Measurements from ENCODE around the gene EHMT2.

DNA sequence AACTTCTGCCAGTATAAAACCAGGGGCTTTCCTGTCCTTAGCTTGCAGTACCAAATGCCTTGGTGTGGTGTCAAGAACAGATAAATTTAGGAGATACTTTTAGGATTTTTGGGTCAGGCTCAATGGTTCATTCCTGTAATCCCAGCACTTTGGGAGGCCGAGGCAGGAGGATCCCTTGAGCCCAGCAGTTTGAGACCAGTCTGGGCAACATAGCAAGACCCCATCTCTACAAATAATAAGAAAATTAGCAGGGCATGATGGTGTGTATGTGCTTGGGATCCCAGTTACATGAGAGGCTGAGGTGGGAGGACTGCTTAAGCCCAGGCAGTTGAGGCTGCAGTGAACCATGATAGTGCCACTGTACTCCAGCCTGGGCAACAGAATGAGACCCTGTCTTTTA is 7.5 kb upstream of the EHMT2 start:
- TF ChIP-seq EZH2 (conservative IDR thresholded peaks at IDR 0.05; ENCODE audit: low read depth, low read length) (no peak), ZNF746 (CRISPR knock-in tag; IDR thresholded peaks at IDR 0.05) (no peak), MYC (CRISPR knock-in tag; IDR thresholded peaks at IDR 0.05; ENCODE audit: borderline replicate concordance) (no peak), POLR2AphosphoS5 (IDR thresholded peaks at IDR 0.05; ENCODE audit: low read depth, low read length) (no peak), GABPA (IDR thresholded peaks at IDR 0.05; ENCODE audit: low read depth, low read length) (no peak), GABPA (CRISPR knock-in tag; IDR thresholded peaks at IDR 0.05; ENCODE audit: low read depth) (no peak), ZFX (CRISPR knock-in tag; IDR thresholded peaks at IDR 0.05; ENCODE audit: low read depth) (no peak)
- TF ChIP-seq, protein P1, sequence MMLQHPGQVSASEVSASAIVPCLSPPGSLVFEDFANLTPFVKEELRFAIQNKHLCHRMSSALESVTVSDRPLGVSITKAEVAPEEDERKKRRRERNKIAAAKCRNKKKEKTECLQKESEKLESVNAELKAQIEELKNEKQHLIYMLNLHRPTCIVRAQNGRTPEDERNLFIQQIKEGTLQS (CRISPR knock-in tag; IDR thresholded peaks at IDR 0.05), result no peak
- TF ChIP-seq, protein P2, sequence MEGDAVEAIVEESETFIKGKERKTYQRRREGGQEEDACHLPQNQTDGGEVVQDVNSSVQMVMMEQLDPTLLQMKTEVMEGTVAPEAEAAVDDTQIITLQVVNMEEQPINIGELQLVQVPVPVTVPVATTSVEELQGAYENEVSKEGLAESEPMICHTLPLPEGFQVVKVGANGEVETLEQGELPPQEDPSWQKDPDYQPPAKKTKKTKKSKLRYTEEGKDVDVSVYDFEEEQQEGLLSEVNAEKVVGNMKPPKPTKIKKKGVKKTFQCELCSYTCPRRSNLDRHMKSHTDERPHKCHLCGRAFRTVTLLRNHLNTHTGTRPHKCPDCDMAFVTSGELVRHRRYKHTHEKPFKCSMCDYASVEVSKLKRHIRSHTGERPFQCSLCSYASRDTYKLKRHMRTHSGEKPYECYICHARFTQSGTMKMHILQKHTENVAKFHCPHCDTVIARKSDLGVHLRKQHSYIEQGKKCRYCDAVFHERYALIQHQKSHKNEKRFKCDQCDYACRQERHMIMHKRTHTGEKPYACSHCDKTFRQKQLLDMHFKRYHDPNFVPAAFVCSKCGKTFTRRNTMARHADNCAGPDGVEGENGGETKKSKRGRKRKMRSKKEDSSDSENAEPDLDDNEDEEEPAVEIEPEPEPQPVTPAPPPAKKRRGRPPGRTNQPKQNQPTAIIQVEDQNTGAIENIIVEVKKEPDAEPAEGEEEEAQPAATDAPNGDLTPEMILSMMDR (CRISPR knock-in tag; IDR thresholded peaks at IDR 0.05), result no peak

Data from HepG2 (cell line).